Osteocyte (in vitro differentiated cells): ENCODE measurements around the gene ALKBH5. TPM values are rescaled to one million over a fixed set of nuclear protein-coding genes. Genes with fewer than 3 reads are reported as not detected.

Experiments used
- DNase-seq: peaks from one replicate; pipeline ENCODE4 v3.0.0; 2021; ENCODE audit warnings: mixed read lengths; ENCODE audit not compliant: unreplicated experiment; ENCODE audit errors: extremely low spot score
- H3K27ac Mint-ChIP-seq: one replicate; pipeline ENCODE4 v1.8.0; 2021; ENCODE audit warnings: mild to moderate bottlenecking, mixed read lengths; ENCODE audit not compliant: unreplicated experiment
- H3K27me3 Mint-ChIP-seq: one replicate; pipeline ENCODE4 v1.8.0; 2021; ENCODE audit warnings: mixed read lengths; ENCODE audit not compliant: unreplicated experiment
- H3K36me3 Mint-ChIP-seq: one replicate; pipeline ENCODE4 v1.8.0; 2021; ENCODE audit warnings: mixed read lengths; ENCODE audit not compliant: unreplicated experiment
- H3K4me1 Mint-ChIP-seq: one replicate; pipeline ENCODE4 v1.8.0; 2021; ENCODE audit warnings: mixed read lengths; ENCODE audit not compliant: unreplicated experiment
- H3K4me3 Mint-ChIP-seq: one replicate; pipeline ENCODE4 v1.8.0; 2021; ENCODE audit warnings: mild to moderate bottlenecking, moderate library complexity, mixed read lengths; ENCODE audit not compliant: unreplicated experiment
- H3K9me3 Mint-ChIP-seq: one replicate; pipeline ENCODE4 v1.8.0; 2021; ENCODE audit warnings: mixed read lengths; ENCODE audit not compliant: unreplicated experiment
- CTCF ChIP-seq: fragments of 200-600 bp; sonication (generic); IDR thresholded peaks from 2 replicates; pipeline ENCODE4 v1.5.0; 2021; ENCODE audit warnings: antibody characterized with exemption, mild to moderate bottlenecking, moderate library complexity
- total RNA-seq: library from RNA; stranded (reverse); gene quantifications from 2 replicates; pipeline ENCODE4 v1.2.1, GENCODE V29; 2021

Gene ALKBH5
- total RNA-seq, 1 donor from 2014 or later, result 89.4 TPM

GRCh38 chr17:18190628-18191235 is 7.1 kb downstream of the ALKBH5 start:
- Mint-ChIP-seq H3K9me3 (no peaks in the 10 kb centered on the region), H3K4me1 (peaks cover 61% of the 10 kb centered on the region), H3K27ac (peak overlapping the region; percentile 50), H3K4me3 (peak overlapping the region; percentile 20), H3K36me3 (peaks cover 33% of the 10 kb centered on the region), H3K27me3 (no peaks in the 10 kb centered on the region)
- DNase-seq, result no peak
- TF ChIP-seq CTCF, result no peak

GRCh38 chr17:18191236-18191667 is 7.6 kb downstream of the ALKBH5 start:
- Mint-ChIP-seq H3K36me3 (peaks cover 38% of the 10 kb centered on the region), H3K9me3 (no peaks in the 10 kb centered on the region), H3K4me1 (peaks cover 56% of the 10 kb centered on the region), H3K4me3 (peak overlapping the region; percentile 33), H3K27ac (peak overlapping the region; percentile 50), H3K27me3 (no peaks in the 10 kb centered on the region)
- no peak for TF ChIP-seq CTCF
- DNase-seq, result no peak

GRCh38 chr17:18191967-18192366 is 8.3 kb downstream of the ALKBH5 start:
- no peak overlapping the region for H3K27ac Mint-ChIP-seq
- H3K4me3 Mint-ChIP-seq, result no peak overlapping the region
- peaks cover 40% of the 10 kb centered on the region for H3K36me3 Mint-ChIP-seq
- H3K27me3 Mint-ChIP-seq, result no peaks in the 10 kb centered on the region
- DNase-seq, result no peak
- H3K4me1 Mint-ChIP-seq, result peaks cover 49% of the 10 kb centered on the region
- no peaks in the 10 kb centered on the region for H3K9me3 Mint-ChIP-seq
- peak; percentile 22 for TF ChIP-seq CTCF

- peaks cover 32% of the 10 kb centered on the region for H3K4me1 Mint-ChIP-seq
- TF ChIP-seq CTCF, result no peak
- peaks cover 38% of the 10 kb centered on the region for H3K36me3 Mint-ChIP-seq
- no peaks in the 10 kb centered on the region for H3K9me3 Mint-ChIP-seq
- H3K27ac Mint-ChIP-seq, result no peak overlapping the region
- no peaks in the 10 kb centered on the region for H3K27me3 Mint-ChIP-seq
- H3K4me3 Mint-ChIP-seq, result no peak overlapping the region
- DNase-seq, result no peak
Observed at GRCh38 chr17:18194394-18194793, 10.8 kb downstream of the ALKBH5 start.

GRCh38 chr17:18194804-18195203 is 11.2 kb downstream of the ALKBH5 start:
- H3K4me1 Mint-ChIP-seq, result peaks cover 28% of the 10 kb centered on the region

More at GRCh38 chr17:18194804-18195203, 11.2 kb downstream of the ALKBH5 start:
- no peaks in the 10 kb centered on the region for H3K9me3 Mint-ChIP-seq
- DNase-seq, result no peak
- H3K4me3 Mint-ChIP-seq, result no peak overlapping the region
- TF ChIP-seq CTCF, result no peak
- H3K27me3 Mint-ChIP-seq, result no peaks in the 10 kb centered on the region
- H3K27ac Mint-ChIP-seq, result no peak overlapping the region
- H3K36me3 Mint-ChIP-seq, result peaks cover 34% of the 10 kb centered on the region
